Esophagus muscularis mucosa (tissue), 4 donors: ENCODE results near the gene CYS1.

Experiments
- EP300 ChIP-seq: sonication (generic); formaldehyde crosslinking; IDR thresholded peaks from one replicate; pipeline ENCODE4 v1.6.1; 2017; ENCODE audit warnings: antibody characterized with exemption
- POLR2A ChIP-seq: fragments of 450-650 bp; IDR thresholded peaks from one replicate; pipeline ENCODE4 v1.6.1; 2017; ENCODE audit warnings: antibody characterized with exemption, moderate library complexity, mild to moderate bottlenecking, low read depth
- POLR2AphosphoS5 ChIP-seq, 2 donors: sonication (generic); formaldehyde crosslinking; IDR thresholded peaks; one replicate each; pipeline ENCODE4 v1.6.1; 2017; ENCODE audit warnings: antibody characterized with exemption in 2 of 2
- TF ChIP-seq, protein P1 (sequence below), 3 experiments: fragments of 200-600 bp in 2 of 3; fragments of 450-650 bp in 1 of 3; sonication (generic) in 2 of 3; IDR thresholded peaks; one replicate each; pipeline ENCODE4 v1.5.1; 2017 to 2019; ENCODE audit warnings: antibody characterized with exemption in 3 of 3, mild to moderate bottlenecking in 2 of 3, moderate library complexity in 1 of 3

DNA sequence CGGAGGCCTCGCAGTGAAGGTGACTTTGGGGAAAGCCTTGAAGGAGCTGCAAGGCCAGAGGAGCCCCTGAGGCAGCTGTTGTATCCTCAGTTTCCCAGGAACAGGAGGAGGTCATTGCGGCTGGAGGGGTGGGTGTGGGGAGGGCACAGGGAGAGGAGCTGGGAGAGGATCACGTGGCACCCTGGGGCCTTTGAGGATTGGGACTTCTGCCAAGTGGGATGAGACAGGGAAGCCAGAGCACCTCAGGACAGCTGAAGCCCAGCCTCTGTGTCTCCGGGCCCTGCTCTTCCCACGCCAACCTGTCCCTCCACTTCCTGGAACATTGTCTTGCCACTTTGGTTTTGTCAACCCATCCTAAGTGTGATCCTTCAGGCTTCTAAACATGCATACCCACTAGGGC is 23.0 kb upstream of the CYS1 start:
- TF ChIP-seq, protein P1, sequence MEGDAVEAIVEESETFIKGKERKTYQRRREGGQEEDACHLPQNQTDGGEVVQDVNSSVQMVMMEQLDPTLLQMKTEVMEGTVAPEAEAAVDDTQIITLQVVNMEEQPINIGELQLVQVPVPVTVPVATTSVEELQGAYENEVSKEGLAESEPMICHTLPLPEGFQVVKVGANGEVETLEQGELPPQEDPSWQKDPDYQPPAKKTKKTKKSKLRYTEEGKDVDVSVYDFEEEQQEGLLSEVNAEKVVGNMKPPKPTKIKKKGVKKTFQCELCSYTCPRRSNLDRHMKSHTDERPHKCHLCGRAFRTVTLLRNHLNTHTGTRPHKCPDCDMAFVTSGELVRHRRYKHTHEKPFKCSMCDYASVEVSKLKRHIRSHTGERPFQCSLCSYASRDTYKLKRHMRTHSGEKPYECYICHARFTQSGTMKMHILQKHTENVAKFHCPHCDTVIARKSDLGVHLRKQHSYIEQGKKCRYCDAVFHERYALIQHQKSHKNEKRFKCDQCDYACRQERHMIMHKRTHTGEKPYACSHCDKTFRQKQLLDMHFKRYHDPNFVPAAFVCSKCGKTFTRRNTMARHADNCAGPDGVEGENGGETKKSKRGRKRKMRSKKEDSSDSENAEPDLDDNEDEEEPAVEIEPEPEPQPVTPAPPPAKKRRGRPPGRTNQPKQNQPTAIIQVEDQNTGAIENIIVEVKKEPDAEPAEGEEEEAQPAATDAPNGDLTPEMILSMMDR (IDR thresholded peaks at IDR 0.05): no peak
- TF ChIP-seq POLR2A: no peak
- no peak for TF ChIP-seq POLR2AphosphoS5 (IDR thresholded peaks at IDR 0.05)
- no peak for TF ChIP-seq EP300
